GM12878 (cell line): ENCODE results near the gene FBXO38.

Experiments used
- BACH1 ChIP-seq: fragments of 450-650 bp; IDR thresholded peaks from 2 replicates; pipeline ENCODE4 v1.6.1; 2017; ENCODE audit warnings: mild to moderate bottlenecking, borderline replicate concordance
- CREB1 ChIP-seq: IDR thresholded peaks from 2 replicates; pipeline ENCODE4 v1.6.1; 2012; ENCODE audit warnings: low read depth, mild to moderate bottlenecking, inconsistent platforms
- CTCF ChIP-seq, 3 experiments: IDR thresholded peaks in 2 of 3; conservative IDR thresholded peaks in 1 of 3; 2 replicates each; pipeline ENCODE4 v1.5.1; 2011; ENCODE audit warnings: low read depth in 3 of 3, low read length in 3 of 3, mild to moderate bottlenecking in 3 of 3, control low read depth in 2 of 3, moderate library complexity in 2 of 3, inconsistent platforms in 1 of 3, mixed read lengths in 1 of 3; ENCODE audit not compliant: control insufficient read depth in 2 of 3, insufficient read depth in 1 of 3; ENCODE audit errors: extremely low read depth in 1 of 3
- E2F4 ChIP-seq: IDR thresholded peaks from 2 replicates; pipeline ENCODE4 v1.6.1; 2012; ENCODE audit warnings: low read depth, low read length, improper control_type of control experiment
- KDM1A ChIP-seq: fragments of 200-600 bp; sonication (generic); IDR thresholded peaks from 2 replicates; pipeline ENCODE4 v1.6.1; 2016; ENCODE audit warnings: borderline replicate concordance
- MAX ChIP-seq: IDR thresholded peaks from 2 replicates; pipeline ENCODE4 v1.6.1; 2012; ENCODE audit warnings: low read depth, low read length, improper control_type of control experiment
- PBX3 ChIP-seq: IDR thresholded peaks from 2 replicates; pipeline ENCODE4 v1.6.1; 2011; ENCODE audit warnings: mild to moderate bottlenecking, low read depth, low read length, moderate library complexity; ENCODE audit not compliant: insufficient replicate concordance
- PKNOX1 ChIP-seq: fragments of 450-650 bp; IDR thresholded peaks from 2 replicates; pipeline ENCODE4 v1.6.1; 2016; ENCODE audit warnings: mild to moderate bottlenecking
- REST ChIP-seq: IDR thresholded peaks from 2 replicates; pipeline ENCODE4 v1.6.1; 2012; ENCODE audit warnings: mild to moderate bottlenecking, low read depth, low read length
- RFX5 ChIP-seq: IDR thresholded peaks from 2 replicates; pipeline ENCODE4 v1.6.1; 2011; ENCODE audit warnings: low read depth, low read length, improper control_type of control experiment
- ZNF207 ChIP-seq: fragments of 450-650 bp; IDR thresholded peaks from 2 replicates; pipeline ENCODE4 v1.6.1; 2014; ENCODE audit warnings: antibody characterized with exemption, mild to moderate bottlenecking, borderline replicate concordance

- no peak for TF ChIP-seq BACH1
- no peak for TF ChIP-seq KDM1A
- TF ChIP-seq E2F4, result no peak
- no peak for TF ChIP-seq CTCF (IDR thresholded peaks at IDR 0.05 in 2 of 3, conservative IDR thresholded peaks at IDR 0.05 in 1 of 3; ENCODE audit: control insufficient read depth in 2 of 3, extremely low read depth in 1 of 3, insufficient read depth in 1 of 3, low read depth in 3 of 3, low read length in 3 of 3)
- TF ChIP-seq ZNF207, result no peak
- TF ChIP-seq RFX5, result no peak
- no peak for TF ChIP-seq PBX3
- TF ChIP-seq PKNOX1, result no peak
- no peak for TF ChIP-seq REST
- no peak for TF ChIP-seq MAX
- TF ChIP-seq CREB1, result no peak
Observed at GRCh38 chr5:148452499-148453193, 68.9 kb downstream of the FBXO38 start.
